GM19463 (cell line): ENCODE measurements around the gene AOC2.
"Not testable (repeated sequence)": the region's sequence is repeated elsewhere in the genome, so short reads cannot be mapped to it uniquely, and the experiment has no call there.

Experiments
- ATAC-seq: cut with Tn5 transposase; IDR thresholded peaks from one replicate; pipeline ENCODE4 v1.9.1; 2021; ENCODE audit warnings: mild to moderate bottlenecking, moderate library complexity; ENCODE audit not compliant: unreplicated experiment

The AOC2 gene

GRCh38 chr17:42878924-42879595 lies 34.7 kb downstream of the AOC2 start:
- no peak for ATAC-seq

- ATAC-seq = no peak
These were observed 35.2 kb downstream of the AOC2 start for GRCh38 chr17:42879596-42879985.

GRCh38 chr17:42880776-42881310 lies 36.5 kb downstream of the AOC2 start:
- ATAC-seq = no peak

GRCh38 chr17:42881706-42882105 lies 37.3 kb downstream of the AOC2 start:
- not testable (repeated sequence) for ATAC-seq

- no peak for ATAC-seq
These were observed 37.8 kb downstream of the AOC2 start for GRCh38 chr17:42882166-42882565.

GRCh38 chr17:42883802-42884558 lies 39.6 kb downstream of the AOC2 start:
- ATAC-seq = no peak

- not testable (repeated sequence) for ATAC-seq
These were observed 41.4 kb downstream of the AOC2 start for GRCh38 chr17:42885806-42886205.

- ATAC-seq = no peak
These were observed 42.1 kb downstream of the AOC2 start for GRCh38 chr17:42886283-42887176.

- no peak for ATAC-seq
These were observed 45.4 kb downstream of the AOC2 start for GRCh38 chr17:42889809-42890208.

- ATAC-seq = no peak
These were observed 47.3 kb downstream of the AOC2 start for GRCh38 chr17:42891539-42892152.

GRCh38 chr17:42893359-42893758 lies 49.0 kb downstream of the AOC2 start:
- ATAC-seq = no peak

GRCh38 chr17:42894283-42895184 lies 50.2 kb downstream of the AOC2 start:
- ATAC-seq = no peak

GRCh38 chr17:42895185-42895555 lies 50.8 kb downstream of the AOC2 start:
- no peak for ATAC-seq

GRCh38 chr17:42898147-42898811 lies 53.9 kb downstream of the AOC2 start:
- no peak for ATAC-seq

- not testable (repeated sequence) for ATAC-seq
These were observed 55.6 kb downstream of the AOC2 start for GRCh38 chr17:42899981-42900380.
